Measurements from ENCODE around the gene SPPL2C.

SPPL2C gene

GRCh38 chr17:45834471-45835396, 9.9 kb upstream of the SPPL2C start:
- no peak for DNase-seq

DNA sequence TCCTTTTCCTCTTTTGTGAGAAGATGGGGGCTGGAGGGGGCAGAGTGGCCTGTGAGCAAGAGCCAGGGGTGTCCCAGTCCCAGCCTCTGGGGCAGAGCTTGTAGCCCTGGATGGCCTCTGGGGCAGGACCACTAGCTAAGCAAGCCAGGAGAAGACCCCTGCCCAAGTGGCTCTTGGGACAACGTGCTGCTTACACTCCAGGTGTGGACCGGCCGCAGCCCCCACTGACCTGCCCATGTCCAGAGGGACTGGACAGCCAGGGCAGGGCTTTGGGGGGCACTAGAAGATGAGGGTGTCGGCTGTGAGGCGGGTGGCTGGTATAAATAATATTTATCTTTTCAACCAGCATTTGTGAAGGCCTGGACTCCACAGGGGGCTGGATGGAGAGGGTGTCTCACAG, 9.2 kb upstream of the SPPL2C start:
- DNase-seq: no peak

- no peak for DNase-seq
These were observed 8.3 kb upstream of the SPPL2C start for GRCh38 chr17:45836047-45837044.

DNA sequence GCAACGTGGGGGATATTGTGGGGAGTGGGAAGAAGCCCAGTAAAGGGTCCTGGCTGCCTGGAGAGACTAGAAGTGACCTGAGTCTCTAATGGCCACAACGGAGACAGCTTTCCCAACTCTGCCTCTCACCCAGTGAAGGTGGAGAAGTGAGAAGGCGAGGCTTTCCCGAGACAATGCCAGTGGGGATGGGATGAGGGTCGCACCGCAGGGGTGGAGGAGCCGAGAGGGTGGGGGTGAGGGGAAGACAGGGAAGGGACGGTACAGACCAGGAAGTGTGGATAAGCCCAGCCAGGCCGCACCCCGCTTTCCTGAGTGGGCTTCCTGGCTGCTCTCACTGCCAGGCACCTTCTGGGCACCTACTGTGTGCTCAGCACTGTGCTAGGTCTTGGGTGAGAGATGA, 7.5 kb upstream of the SPPL2C start:
- DNase-seq: no peak

DNA sequence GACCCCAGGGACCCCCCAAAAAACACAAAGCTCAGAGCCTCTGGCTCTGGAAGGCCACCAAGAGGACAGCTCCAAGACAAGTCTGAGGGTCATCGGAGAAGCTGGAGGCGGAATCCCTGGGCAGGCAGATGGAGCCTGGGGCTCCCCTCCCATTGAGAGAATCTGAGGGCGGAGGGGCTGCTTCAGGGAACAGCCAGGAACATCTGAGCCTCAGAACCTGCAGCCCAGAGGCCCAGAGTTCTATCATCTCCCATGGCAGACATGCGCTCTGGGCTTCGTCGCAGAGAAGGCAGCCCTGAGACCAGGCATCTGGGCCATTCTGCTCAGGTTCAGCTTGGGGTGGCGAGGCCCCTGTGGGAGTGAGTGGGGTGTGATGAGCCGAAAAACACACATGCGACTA, 7.1 kb upstream of the SPPL2C start:
- DNase-seq: no peak

- DNase-seq: no peak
These were observed 5.9 kb upstream of the SPPL2C start for GRCh38 chr17:45838751-45839295.

GRCh38 chr17:45839442-45839841, 5.2 kb upstream of the SPPL2C start:
- DNase-seq: no peak

DNA sequence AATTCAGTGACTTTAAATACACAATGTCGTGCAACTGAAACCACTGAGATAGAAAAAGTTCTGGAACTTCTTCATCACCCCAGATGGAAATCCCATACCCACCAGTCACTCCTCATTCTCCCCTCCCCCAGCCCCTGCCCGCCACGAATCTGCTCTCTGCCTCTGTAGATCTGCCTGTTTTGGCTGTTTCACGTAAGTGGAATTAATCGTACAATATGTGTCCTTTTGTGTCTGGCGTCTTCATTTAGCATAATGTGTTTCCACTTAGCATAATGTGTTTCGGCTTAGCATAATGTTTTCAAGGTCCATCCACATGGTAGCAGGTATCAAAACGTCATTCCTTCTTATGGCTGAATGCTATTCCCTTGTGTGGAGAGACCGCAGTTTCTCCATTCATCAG, 3.5 kb upstream of the SPPL2C start:
- no peak for DNase-seq

GRCh38 chr17:45841883-45842525, 2.7 kb upstream of the SPPL2C start:
- no peak for DNase-seq

DNA sequence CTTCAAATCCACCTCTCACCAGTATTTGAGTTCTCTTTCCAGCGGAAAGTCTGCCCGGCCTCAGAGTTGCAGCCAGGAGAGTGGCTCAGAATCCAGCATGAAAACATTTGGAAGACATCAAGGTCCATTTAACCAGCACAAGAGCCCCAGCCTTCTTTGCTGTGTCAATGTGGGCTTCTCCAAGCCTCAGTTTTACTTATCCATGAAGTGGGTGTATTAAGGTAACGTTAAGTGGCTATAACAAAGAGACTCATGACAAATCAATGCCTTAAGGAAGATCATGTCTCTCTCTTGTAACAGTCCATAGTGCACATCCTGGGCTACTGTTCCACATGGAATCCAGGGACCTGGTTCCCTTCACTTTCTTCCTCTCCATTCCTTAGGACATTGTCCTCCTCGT, 959 bp upstream of the SPPL2C start:
- no peak for DNase-seq

DNA sequence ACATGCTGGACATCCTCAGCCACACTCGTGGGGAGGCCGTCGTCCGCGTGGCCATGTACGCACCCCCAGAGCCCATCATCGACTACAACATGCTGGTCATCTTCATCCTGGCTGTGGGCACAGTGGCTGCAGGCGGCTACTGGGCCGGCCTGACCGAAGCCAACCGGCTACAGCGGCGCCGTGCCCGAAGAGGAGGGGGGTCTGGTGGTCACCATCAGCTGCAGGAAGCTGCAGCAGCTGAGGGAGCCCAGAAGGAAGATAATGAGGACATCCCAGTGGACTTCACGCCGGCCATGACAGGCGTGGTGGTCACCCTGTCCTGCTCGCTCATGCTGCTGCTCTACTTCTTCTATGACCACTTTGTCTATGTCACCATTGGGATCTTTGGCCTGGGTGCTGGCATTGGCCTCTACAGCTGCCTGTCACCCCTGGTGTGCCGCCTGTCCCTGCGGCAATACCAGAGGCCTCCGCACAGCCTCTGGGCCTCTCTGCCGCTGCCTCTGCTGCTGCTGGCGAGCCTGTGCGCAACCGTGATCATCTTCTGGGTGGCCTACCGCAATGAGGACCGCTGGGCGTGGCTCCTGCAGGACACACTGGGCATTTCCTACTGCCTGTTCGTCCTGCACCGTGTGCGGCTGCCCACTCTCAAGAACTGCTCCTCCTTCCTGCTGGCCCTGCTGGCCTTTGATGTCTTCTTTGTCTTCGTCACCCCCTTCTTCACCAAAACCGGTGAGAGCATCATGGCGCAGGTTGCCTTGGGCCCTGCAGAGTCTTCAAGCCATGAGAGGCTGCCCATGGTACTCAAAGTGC, 900 bp downstream of the SPPL2C start:
- DNase-seq: no peak

DNA sequence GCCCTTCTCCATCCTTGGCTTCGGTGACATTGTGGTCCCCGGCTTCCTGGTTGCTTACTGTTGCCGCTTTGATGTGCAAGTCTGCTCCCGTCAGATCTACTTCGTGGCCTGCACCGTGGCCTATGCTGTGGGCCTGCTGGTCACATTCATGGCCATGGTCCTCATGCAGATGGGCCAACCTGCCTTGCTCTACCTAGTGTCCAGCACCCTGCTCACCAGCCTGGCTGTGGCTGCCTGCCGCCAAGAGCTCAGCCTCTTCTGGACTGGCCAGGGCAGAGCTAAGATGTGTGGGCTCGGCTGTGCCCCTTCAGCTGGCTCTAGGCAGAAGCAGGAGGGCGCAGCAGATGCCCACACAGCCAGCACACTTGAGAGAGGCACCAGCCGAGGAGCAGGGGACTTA, 1.5 kb downstream of the SPPL2C start:
- DNase-seq: no peak

GRCh38 chr17:45846646-45847045, 2.0 kb downstream of the SPPL2C start:
- no peak for DNase-seq

- DNase-seq: no peak
These were observed 2.4 kb downstream of the SPPL2C start for GRCh38 chr17:45847101-45847500.

GRCh38 chr17:45847747-45848146, 3.1 kb downstream of the SPPL2C start:
- DNase-seq: no peak

DNA sequence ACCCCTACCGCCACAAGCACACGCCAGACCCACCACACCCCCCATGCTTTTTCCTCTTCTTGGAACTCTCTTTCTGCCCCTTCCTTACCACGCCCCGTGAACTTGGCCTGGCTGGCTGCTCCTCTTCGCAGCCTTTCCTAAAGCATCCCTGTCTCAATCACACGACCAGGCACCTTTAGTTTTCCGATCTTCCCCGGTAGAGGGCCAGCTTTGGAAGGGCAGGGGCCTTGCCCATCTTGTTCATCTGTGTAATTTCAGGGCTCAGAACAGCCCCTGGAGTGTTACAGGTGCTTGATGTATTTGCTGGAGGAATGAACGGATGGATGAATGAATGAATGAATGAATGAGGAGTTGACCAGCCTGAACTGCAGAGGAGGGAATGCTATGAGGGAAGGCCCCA, 3.7 kb downstream of the SPPL2C start:
- no peak for DNase-seq

GRCh38 chr17:45848868-45849535, 4.3 kb downstream of the SPPL2C start:
- DNase-seq: no peak

- DNase-seq: no peak
These were observed 4.9 kb downstream of the SPPL2C start for GRCh38 chr17:45849536-45849990.

DNA sequence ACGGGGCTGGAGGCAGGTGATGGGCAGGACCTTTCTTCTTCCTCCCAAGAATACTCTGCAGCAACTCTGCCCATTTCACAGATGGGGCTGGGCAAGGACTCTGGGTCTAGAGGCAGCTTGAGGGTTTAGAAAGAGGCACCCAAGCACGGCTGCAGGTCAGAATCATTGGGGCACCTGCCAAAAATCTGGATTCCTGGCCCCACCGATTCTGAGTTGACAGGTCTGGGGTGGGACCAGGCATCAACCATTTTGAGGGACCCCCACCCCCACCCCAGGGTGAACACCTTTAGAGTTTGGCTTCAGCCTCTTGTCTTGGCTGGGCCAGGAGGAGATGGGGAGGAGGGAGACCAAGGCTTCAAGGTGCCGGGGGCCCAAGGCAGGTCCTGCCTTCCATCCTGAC, 5.3 kb downstream of the SPPL2C start:
- no peak for DNase-seq

DNA sequence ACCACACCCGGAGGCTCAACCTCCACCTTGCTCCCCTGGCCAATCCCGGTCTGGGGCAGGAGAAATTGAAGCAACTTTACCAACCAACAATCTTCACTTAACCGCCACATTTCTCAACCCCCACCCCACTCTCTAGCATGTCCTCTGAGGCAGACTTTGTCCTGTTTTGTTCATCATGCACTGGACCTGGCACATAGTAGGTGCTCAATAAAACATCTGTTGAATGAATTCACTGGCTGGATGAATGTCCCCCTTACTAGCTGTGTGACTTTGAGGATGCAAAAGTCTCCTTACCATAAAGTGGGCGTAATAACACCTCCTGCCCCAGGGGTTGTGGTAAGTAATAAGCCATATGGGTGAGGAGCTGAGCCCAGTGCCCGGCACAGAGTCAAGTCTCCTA, 5.8 kb downstream of the SPPL2C start:
- DNase-seq: no peak

GRCh38 chr17:45851022-45851421, 6.3 kb downstream of the SPPL2C start:
- DNase-seq: no peak
